Measurements from ENCODE around the gene ATP6AP1.
"Not testable (repeated sequence)": the region's sequence is repeated elsewhere in the genome, so short reads cannot be mapped to it uniquely, and the experiment has no call there.

ATP6AP1 gene

DNA sequence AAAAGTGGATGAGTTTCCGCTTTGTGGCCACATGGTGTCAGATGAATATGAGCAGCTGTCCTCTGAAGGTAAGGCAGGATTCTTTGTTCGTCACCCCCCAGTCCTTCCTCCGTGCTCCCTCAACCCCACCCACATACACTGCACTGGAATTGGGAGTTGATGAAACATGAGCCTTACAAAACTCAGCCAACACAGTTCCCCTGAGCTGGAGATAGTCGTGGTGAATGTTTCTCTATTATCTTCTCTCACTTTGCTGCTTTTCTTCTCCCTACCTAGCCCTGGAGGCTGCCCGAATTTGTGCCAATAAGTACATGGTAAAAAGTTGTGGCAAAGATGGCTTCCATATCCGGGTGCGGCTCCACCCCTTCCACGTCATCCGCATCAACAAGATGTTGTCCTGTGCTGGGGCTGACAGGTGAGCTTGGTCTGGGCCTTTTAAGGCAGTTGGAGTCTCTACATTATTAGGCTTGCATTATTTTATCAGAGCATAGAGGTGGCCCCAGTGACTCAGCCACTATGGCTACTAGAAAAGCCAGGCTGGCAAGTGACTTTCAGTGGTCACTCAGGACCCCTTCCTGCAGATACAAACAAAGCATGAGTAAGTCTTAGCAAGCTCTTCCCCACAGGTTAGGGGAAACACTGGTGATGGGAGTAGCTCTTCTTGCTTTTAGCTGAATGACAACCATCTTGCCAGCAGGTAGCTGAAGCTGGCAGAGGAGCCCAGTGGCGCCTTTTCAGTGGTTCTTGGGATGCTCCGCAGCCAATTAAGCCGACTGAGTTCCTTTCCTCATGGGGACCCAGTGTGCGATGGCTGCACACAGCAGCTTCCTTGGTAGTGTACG, 28.7 kb upstream of the ATP6AP1 start:
- DNase-seq (ENCODE audit: low read depth) = no peak

DNA sequence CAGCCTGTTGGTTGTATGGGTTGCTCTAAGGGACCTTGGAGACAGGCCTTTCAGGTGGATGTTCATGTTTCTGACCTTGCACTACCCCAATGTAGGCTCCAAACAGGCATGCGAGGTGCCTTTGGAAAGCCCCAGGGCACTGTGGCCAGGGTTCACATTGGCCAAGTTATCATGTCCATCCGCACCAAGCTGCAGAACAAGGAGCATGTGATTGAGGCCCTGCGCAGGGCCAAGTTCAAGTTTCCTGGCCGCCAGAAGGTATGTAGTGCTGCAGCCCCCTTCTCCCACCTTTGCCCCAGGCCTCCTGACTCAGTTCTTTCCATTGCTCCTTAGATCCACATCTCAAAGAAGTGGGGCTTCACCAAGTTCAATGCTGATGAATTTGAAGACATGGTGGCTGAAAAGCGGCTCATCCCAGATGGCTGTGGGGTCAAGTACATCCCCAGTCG, 28.1 kb upstream of the ATP6AP1 start:
- not testable (repeated sequence) for DNase-seq (ENCODE audit: low read depth)

DNA sequence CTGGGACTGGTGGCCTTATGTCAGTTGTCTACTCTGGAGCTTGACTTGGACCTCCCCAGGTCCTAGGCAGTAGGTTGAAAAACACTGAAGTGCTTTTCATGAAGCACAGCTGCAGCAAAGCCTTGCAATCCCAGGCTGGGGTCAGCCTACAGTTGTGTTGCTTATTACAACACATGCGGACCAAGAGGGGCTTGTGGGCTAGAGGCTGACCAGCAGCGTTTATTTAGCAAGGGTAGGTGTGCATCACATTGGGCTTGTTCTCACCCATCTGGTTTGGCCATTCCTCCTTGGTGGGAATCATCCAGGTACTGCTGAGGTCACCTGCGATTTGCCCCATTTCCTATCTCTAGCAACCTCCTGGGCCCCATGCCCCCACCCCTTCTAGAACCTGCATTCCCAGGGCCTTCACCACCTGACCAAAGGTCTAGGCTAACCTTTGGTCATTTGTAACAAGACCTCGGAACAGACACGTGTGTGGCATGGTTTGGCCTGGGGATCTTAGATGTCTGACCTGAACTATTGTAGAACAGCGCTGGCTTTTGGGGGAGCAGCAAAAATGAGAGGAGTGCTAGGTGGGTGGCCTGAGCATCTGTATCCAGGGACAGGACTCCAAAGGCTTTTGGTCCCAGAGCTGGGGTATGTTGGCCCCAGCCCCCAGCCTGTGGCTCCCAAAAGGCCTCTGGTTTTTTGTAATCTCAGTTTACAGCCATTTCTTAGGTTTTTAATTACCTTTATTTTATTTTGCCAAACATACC, 27.3 kb upstream of the ATP6AP1 start:
- DNase-seq (ENCODE audit: low read depth) = no peak

DNA sequence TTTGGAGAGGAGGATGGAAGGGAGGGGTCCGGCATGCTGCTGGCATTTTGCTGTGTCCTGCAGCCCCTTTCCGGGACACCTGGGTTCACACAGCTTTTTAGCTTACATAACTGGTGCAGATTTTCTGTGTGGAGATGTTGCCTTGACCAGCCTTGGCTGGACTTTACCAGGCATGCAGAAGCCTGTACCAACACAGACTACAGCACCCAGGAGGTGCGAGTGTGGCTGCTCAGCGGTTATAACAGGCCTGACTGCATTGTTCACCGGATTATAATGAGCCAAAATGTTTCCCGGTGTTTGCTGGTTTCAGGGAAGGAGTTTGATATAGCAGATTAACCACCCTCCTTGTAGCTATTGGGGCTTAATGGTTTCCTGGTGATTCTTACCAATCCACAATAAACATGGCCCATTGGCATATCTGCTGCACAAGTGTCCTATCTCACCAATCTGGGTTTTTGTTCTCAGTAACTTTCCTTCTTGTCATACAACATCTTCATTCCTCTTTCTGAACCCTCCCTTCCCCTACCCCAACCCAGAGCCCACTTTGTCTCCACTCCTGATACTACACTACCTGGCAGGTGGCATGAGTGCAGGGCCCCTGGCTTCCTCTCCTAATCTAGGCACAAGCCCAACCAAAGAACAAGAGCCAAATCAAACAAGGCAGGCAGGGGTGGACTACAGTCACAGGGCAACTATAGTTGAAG, 26.4 kb upstream of the ATP6AP1 start:
- no peak for DNase-seq (ENCODE audit: low read depth)

DNA sequence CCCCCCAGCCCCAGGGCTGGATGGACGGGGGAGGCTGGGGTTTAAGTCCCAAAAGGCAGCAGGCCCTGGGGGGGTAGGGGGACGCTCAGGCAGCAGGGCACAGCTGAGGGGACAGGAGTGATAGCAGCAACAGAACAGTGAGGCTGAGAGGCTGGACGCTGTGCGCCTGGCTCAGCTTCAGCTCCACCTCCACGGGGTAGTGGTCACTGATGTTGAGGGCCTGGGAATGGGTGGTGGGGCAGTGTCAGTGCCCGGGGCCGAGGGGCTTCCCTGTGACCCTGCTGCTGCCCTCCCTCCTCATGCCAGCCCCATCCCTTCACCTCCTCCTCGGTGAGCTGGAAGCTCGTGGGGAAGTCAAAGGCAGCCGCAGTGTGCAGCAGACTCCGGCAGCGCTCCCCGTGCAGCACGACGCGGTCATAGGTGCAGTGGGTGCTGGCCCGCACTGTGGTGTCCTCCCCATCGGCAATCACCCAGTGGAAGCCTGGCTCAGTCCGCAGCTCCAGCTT, 25.8 kb upstream of the ATP6AP1 start:
- no peak for DNase-seq (ENCODE audit: low read depth)

DNA sequence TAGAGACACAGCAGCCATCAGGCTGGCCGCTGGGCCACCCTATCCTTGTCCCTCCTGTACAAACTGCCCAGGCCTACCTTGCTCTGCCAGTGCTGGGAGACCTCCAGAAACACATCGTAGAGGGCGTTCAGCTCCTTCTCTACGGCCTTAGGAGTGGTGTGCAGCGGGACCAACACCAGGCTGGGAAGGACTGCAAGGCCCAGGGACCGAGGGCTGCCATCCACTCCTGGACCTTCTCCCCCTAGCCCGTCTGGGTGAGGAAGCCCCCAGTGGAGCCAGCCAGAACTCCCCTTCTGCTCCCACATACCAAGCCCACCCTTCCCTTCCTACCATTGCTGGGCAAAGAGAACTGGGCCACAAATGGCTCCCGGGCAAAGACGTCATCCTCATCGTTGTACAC, 25.3 kb upstream of the ATP6AP1 start:
- DNase-seq (ENCODE audit: low read depth) = no peak

DNA sequence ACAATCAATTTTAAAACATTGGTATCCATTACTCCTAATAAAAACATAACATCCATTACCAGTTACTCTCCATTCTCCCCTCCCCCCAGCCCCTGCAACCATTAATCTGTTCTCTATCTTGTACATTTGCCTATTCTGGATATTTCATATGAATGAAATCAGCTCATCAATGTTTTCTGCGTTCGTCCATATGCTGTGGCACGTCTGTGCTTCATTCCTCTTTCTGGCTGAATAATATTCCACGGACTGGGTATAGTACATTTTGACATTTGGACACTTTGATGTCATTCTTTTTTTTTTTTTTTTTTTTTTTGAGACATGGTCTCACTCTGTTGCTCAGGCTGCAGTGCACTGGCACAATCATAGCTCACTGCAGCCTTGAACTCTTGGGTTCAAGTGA, 24.6 kb upstream of the ATP6AP1 start:
- no peak for DNase-seq (ENCODE audit: low read depth)

DNA sequence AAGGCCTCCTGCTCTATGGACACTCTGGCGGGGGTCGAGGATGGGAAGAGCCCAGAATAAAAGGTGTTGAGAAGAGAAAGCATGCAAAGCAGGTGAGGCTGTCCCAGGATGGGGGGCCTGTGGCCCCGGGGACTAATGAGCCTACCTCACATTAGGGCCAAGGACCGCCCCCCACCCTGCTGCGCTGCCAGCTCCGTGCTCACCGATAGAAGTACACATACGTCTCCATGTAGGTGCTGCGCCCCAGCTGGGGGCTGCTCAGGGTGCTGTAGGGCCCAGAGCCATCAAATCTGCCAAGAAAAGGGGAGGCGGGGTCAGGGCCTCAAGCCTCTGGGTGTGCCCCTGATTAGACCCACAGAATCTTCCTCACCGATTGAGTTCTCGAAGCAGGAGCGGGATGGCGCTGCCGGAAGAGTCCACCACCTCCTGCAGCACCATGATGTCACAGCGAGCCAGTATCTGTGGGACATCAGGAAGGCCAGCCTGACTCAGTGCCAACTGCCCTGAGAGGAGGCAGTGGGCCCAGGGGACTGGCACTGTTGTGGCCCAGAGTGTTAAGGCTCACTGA, 23.8 kb upstream of the ATP6AP1 start:
- no peak for DNase-seq (ENCODE audit: low read depth)

DNA sequence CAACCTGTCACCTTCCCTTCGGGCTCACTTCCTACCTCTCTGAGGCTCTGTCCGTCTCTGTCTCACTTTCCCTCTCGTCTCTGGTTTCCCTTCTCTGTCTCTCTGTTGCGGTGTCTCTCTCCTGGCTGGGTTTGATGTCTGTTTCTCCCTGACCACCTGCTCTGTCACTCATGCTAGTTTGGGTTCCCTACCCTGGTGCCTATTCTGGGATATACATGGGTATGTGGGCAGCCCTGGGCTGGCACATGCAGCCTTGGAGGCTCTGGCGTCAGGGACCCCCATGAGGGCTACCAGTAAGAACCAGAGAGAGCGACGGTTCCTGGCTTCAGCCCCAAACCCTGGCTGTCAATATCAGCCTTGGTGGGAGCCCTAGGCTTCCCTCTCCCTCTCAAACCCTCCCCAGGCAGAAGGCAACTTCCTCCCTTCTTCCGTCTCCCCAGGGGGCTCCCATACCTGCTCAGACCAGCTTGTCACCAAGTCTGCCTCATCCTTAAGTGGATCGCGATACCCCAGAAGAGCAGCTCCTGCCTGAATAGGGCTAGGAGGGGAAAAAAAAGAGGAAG, 19.7 kb upstream of the ATP6AP1 start:
- DNase-seq (ENCODE audit: low read depth) = no peak

DNA sequence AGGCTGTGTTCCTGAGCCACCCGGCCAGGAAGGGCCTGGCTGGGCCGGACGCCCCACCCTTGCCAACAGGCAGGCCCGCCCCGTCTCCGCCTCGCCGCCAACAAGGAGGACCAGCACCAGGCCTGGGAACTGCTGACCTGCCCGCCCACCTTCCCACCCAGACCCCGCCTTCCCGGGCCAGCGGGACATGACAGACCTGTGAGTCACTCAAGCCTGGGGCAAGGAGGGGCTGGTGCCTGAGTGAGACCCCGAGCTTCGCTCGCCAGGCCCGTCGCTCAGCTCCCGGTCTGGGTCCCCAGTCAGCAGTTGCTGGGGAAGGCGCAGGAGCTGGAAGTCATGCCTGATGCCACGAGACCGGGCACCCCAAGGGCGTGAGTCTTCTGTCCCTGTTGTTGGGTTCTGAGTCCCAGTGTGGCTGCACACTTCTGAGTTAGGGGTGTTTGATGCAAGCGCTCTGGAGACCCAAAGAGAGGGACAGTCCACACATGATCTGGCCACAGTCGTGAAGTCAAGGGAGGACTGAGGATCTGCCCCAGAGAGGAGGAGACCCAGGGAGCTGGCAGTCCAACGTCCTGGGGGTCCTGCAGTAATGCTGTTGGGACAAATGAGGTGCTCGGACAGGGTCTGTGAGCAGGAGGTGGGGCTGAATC, 19.1 kb upstream of the ATP6AP1 start, which contains the start of gene DNASE1L1:
TSS of gene DNASE1L1 (minus strand) at position 33 of the 650 bp plus-strand sequence. CDS start 3,686 bp downstream, outside the sequence.
- no peak for DNase-seq (ENCODE audit: low read depth)

DNA sequence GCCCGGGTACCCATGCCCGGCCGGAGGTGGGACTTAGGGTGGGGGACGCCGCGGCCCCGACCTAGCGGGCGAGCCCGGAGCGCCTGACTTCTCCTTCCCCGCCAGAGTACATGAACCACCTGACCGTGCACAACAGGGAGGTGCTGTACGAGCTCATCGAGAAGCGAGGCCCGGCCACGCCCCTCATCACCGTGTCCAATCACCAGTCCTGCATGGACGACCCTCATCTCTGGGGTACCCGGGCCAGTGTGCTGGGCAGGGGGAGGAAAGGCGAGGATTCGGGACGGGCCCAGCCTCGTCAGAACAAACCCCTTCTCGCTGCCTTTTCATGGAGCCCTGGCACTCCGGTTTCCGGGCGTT, 16.5 kb upstream of the ATP6AP1 start:
- DNase-seq (ENCODE audit: low read depth) = peak; percentile 34

DNA sequence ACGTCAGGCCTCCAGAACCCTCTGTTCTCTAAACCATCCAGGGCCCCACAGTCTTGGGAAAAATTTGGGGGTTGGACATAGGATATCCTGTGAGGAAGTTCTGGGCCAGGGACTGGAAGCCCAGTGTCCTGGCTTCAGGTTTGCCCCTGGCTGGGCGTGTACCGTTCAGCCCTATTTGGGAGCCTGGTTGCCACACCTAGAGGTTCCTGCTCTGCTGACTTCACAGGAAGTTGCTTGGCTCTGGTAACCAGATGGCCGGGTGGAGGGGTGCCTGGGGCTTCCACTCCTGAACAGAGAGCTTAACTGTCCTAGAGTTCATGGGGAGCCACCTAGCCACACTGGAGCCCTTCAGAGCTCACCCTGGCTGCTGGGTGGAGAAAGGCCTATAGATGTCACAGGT, 16.0 kb upstream of the ATP6AP1 start:
- DNase-seq (ENCODE audit: low read depth) = no peak

DNA sequence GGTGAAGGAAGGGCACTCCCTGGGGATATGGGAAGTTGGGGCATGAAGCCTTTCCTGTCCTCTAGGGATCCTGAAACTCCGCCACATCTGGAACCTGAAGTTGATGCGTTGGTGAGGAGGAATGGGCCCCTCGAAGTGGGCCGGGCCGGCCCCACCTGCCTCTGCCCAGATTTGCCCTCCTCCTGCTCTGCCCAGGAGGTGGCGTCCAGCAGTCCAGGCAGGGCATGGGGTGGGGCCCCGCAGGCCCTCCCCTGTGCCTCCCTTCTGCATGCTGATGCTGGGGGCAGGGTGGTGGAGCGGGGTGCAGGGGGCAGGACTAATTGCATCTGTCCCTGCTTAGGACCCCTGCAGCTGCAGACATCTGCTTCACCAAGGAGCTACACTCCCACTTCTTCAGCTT, 15.3 kb upstream of the ATP6AP1 start:
- no peak for DNase-seq (ENCODE audit: low read depth)

DNA sequence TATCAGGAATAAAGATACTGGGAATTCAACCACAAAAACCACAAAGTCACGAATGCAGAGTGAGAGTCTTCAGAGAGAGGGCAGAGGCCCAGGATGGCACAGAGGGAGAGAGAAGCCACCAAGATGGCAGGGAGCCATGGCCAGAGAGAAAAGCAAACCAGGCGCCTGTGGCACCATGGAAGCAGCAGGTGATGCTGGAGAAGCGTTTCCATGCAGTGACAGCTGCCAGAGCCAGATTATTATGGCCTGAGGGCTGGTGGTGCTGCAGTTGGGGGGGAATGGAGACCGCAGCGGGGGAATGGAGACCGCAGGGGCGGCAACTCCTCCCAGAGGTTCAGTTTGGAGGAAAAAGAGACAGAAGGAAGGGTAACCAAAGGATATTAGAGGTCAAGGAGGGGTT, 11.3 kb upstream of the ATP6AP1 start:
- no peak for DNase-seq (ENCODE audit: low read depth)

DNA sequence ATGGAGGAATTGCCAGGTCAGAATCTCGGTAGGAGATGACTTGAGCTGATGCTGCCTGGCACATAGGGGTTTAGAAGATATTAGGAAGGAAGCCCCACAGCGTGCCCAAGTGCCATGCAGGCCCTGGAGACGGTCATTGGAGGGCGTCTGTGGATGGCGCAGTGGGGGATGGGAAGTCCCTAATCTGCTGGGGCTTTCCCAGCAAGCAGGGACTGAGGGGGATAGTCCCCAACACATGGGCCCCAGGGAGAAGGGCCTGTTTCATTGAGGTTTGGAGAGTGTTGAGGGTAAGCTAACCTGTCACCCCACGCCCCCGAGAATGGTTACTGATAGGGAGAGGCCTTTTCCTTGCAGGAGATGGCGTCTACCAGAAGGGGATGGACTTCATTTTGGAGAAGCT, 9.3 kb upstream of the ATP6AP1 start:
- DNase-seq (ENCODE audit: low read depth) = no peak

DNA sequence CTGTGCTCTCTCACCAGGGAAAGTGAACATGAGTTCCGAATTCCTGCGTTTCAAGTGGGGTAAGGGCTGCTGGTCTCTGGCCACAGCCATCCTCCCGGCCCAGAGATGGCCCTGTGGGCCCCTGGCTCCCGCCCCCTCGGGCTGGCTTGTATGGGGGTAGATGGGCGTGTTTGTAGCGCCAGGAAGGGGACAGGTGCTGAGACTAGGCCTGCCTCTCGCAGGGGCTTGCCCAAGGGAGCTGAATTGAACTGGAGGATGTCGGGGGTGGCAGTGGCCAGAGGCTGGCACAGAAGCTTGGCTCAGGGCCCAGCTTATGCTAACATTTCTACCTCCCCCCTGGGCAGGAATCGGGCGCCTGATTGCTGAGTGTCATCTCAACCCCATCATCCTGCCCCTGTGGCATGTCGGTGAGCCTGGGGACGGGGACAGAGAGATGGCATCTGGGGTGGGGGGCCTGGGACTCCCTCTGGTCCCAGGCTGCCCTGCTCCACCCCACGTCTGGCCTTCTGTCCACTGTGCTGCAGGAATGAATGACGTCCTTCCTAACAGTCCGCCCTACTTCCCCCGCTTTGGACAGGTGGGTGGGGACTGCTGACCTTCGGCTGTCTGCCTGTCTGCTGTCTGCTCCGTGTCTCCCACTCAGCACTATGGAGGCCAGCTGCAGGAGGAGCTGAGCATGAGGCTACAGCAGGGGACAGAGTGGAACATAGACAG, 8.6 kb upstream of the ATP6AP1 start:
- DNase-seq (ENCODE audit: low read depth) = no peak

DNA sequence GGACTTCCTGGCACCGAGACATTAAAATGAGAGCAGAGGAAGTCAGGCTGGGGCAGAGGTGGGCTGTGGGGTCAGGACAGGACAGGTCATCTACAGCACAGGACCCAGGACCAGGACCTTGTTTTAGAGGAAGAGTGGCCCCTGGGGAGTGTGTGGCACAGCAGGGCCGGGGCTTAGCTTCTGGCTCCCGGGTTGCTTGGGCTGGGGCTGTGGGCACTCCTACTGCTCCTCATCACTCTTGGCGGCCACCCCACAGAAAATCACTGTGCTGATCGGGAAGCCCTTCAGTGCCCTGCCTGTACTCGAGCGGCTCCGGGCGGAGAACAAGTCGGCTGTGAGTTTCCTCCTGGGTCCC, 8.1 kb upstream of the ATP6AP1 start:
- no peak for DNase-seq (ENCODE audit: low read depth)

DNA sequence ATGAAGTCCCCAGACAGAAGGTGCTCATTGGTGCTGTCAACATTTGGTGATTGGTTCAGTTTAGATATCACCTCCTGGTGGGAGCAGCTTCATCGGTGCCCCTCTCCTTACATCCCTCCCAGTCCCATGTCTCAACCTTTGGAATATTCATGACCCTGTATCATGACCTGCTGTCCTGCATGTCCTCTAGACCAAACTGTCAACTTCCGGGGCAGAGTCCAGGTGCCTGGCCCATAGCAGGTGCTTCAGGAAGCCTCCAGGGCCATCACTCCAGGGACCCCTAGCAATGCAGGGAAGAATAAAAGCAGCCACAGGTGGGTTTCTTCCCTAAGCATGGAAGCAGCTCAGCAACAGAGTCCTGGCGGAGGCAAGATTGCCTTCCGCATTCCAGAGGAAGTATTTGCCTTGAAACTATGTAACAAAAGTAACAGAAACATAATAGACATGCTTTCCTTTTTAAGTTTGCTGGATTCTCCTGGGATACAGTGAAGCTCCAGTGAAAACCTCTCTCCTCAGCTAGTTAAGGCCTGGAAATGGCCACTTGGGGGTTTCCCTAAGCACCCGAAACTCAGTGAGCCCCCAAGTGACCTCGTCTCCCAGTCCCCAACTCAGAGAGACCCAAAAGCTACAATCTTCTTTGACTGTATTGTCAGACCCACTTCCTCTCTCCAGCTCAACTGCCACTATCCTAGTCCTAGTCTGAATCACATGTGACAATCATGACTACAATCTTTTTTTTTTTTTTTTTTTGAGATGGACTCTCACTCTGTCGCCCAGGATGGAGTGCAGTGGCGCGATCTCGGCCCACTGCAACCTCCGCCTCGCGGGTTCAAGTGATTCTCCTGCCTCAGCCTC, 1.3 kb upstream of the ATP6AP1 start:
- no peak for DNase-seq (ENCODE audit: low read depth)

DNA sequence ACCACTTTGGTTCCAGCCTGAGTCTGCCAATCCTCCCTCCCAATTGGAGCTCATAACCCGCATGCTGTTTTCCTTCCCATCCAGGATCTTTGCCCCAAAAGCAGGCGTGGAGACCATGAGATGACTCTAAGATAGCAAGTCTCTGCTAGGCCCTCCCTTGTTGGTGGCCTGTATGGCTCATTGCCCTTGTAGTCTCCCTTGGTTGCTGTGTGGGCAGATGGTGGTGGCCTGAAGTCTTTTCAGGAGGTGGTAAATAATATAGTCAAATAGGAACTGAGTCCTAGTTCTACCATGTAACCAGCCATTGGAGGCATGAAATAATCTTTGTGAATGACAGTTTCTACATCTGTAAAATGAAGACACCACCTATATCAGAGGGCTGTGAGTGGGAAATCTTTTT, 1.2 kb downstream of the ATP6AP1 start:
- no peak for DNase-seq (ENCODE audit: low read depth)

DNA sequence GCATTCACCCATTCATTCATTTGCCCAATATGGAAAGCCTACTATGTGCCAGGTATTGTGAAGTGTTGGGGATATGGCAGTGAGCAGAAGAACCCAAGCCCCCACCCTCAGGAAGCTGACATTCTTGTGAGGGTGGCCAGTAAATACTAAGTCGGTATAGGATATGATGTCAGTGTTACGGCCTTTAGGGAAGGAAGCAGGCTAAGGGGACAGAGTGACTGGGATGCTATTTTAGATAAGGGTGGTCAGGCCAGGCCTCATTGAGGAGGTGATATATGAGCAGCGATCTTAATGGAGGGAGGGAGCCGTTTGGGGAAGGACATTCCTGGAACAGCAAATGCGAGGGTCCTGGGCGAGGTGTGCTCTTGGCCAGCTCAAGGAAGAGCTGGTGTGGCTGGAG, 2.0 kb downstream of the ATP6AP1 start:
- DNase-seq (ENCODE audit: low read depth) = no peak

Measured in activated T-helper 9 cell treated with anti-CD3 and anti-CD28 coated beads, Interleukin-2, amount 50 U/mL, for 16 hours (primary cell).